Caco-2 (cell line): ENCODE measurements around the gene STEAP3. TPM values are rescaled to one million over a fixed set of nuclear protein-coding genes. Genes with fewer than 3 reads are reported as not detected.

ENCODE experiments used
- BruUV-seq: library from RNA; stranded (reverse); fragments of 400-500 nt; replicated peaks from 2 replicates; lab custom pipeline; 2021; lab: Mats Ljungman, UMichigan
- CTCF ChIA-PET: fragments of 300-600 bp; sonication (Branson Sonifier 250); formaldehyde crosslinking; loops from one replicate; lab custom pipeline; 2022; ENCODE audit warnings: antibody characterized with exemption; lab: Charles Lee
- POLR2A ChIA-PET: fragments of 300-600 bp; sonication (Branson Sonifier 250); formaldehyde crosslinking; loops from one replicate; lab custom pipeline; 2022; ENCODE audit warnings: antibody characterized with exemption; lab: Charles Lee
- DNase-seq, 2 experiments: peaks; one replicate each; pipeline versions ENCODE4 v3.0.0 to v3.0.0-alpha.2; 2020 to 2022
- H3K27me3 ChIP-seq: replicated peaks from 2 replicates; pipeline ENCODE4 v1.6.0; 2011; ENCODE audit warnings: low read length; ENCODE audit not compliant: control insufficient read depth, insufficient read depth
- H3K36me3 ChIP-seq: 2 replicates; pipeline ENCODE4 v1.5.1; 2011; ENCODE audit warnings: low read length; ENCODE audit not compliant: control insufficient read depth, insufficient read depth
- H3K4me1 ChIP-seq: fragments of 250-450 bp; sonication (Bioruptor Pico); 2 replicates; pipeline ENCODE4 v1.5.1; 2020; ENCODE audit warnings: mild to moderate bottlenecking
- H3K4me3 ChIP-seq: 2 replicates; pipeline ENCODE4 v1.5.1; 2011; ENCODE audit warnings: low read depth, mild to moderate bottlenecking, control low read depth, low read length
- H3K9me3 ChIP-seq: fragments of 250-450 bp; sonication (Bioruptor Pico); 2 replicates; pipeline ENCODE4 v1.5.1; 2020; ENCODE audit warnings: mild to moderate bottlenecking, moderate library complexity
- H3K27ac Mint-ChIP-seq: one replicate; pipeline ENCODE4 v1.8.0; 2022; ENCODE audit warnings: mixed read lengths; ENCODE audit not compliant: unreplicated experiment
- H3K27me3 Mint-ChIP-seq: one replicate; pipeline ENCODE4 v1.8.0; 2022; ENCODE audit warnings: mixed read lengths; ENCODE audit not compliant: insufficient read depth, unreplicated experiment
- H3K36me3 Mint-ChIP-seq: one replicate; pipeline ENCODE4 v1.8.0; 2022; ENCODE audit warnings: mild to moderate bottlenecking, mixed read lengths; ENCODE audit not compliant: insufficient read depth, unreplicated experiment
- H3K4me1 Mint-ChIP-seq: one replicate; pipeline ENCODE4 v1.8.0; 2022; ENCODE audit warnings: low read depth, mixed read lengths; ENCODE audit not compliant: unreplicated experiment
- H3K4me3 Mint-ChIP-seq: one replicate; pipeline ENCODE4 v1.8.0; 2022; ENCODE audit warnings: mild to moderate bottlenecking, moderate library complexity, mixed read lengths; ENCODE audit not compliant: unreplicated experiment
- H3K9me3 Mint-ChIP-seq: one replicate; pipeline ENCODE4 v1.8.0; 2022; ENCODE audit warnings: mixed read lengths; ENCODE audit not compliant: unreplicated experiment
- intact Hi-C: fragments of 100-400 bp; cut with micrococcal nuclease; formaldehyde crosslinking; loops from one replicate; pipeline ENCODE4 v1.10.0; 2022; ENCODE audit not compliant: unreplicated experiment
- total RNA-seq: library from RNA; stranded (reverse); gene quantifications from 2 replicates; pipeline ENCODE4 v1.2.3, GENCODE V29; 2022
- TF ChIP-seq, protein P1 (sequence below), 2 experiments: fragments of 200-600 bp in 1 of 2; IDR thresholded peaks; 1 replicate in 1 of 2; 2 replicates in 1 of 2; pipeline versions ENCODE4 v1.5.1 to v1.8.0; 2011 to 2022; ENCODE audit warnings: antibody characterized with exemption in 1 of 2, control low read depth in 1 of 2, inconsistent platforms in 1 of 2, low read depth in 1 of 2, low read length in 1 of 2, mild to moderate bottlenecking in 1 of 2, moderate library complexity in 1 of 2; ENCODE audit not compliant: insufficient read depth in 1 of 2, severe bottlenecking in 1 of 2, unreplicated experiment in 1 of 2

STEAP3 gene
- total RNA-seq, 1 experiment from 2014 or later, result 20.4 TPM

DNA sequence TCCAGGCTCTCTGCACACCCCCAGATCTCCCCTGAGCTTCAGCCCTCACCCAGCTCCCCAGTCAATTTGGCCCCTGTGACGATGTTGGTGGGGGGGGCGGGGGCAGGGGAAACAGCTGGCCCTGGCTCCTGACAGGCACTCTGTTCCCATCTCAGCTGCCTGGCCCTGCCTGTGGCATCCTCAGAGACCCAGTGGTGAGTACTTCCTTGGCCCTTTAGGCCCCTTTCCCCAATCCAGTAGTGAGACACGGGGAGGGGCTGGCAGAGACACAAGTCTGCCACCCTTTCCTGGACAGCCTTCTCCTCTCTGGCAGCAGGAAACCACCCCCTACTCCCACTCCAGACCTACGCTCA is 45.8 kb upstream of the STEAP3 start:
- no peak overlapping the region for H3K27ac Mint-ChIP-seq
- H3K36me3 Mint-ChIP-seq, result no peaks in the 10 kb centered on the region
- ChIA-PET POLR2A (no interaction called here), CTCF (interaction anchor here (0.5 kb wide), 1 partner anchor 519 kb away, joined by 4 read pairs; no protein-coding TSS in a partner anchor)
- Histone ChIP-seq H3K4me1 (no peaks in the 10 kb centered on the region), H3K4me3 (no peak overlapping the region), H3K9me3 (no peaks in the 10 kb centered on the region), H3K36me3 (no peaks in the 10 kb centered on the region), H3K27me3 (no peaks in the 10 kb centered on the region)
- intact Hi-C loops, result no loop called here
- H3K27me3 Mint-ChIP-seq, result no peaks in the 10 kb centered on the region
- no TSS peak for BruUV-seq
- no peaks in the 10 kb centered on the region for H3K9me3 Mint-ChIP-seq
- no peaks in the 10 kb centered on the region for H3K4me1 Mint-ChIP-seq
- DNase-seq, result no peak
- no peak overlapping the region for H3K4me3 Mint-ChIP-seq
- TF ChIP-seq, protein P1, sequence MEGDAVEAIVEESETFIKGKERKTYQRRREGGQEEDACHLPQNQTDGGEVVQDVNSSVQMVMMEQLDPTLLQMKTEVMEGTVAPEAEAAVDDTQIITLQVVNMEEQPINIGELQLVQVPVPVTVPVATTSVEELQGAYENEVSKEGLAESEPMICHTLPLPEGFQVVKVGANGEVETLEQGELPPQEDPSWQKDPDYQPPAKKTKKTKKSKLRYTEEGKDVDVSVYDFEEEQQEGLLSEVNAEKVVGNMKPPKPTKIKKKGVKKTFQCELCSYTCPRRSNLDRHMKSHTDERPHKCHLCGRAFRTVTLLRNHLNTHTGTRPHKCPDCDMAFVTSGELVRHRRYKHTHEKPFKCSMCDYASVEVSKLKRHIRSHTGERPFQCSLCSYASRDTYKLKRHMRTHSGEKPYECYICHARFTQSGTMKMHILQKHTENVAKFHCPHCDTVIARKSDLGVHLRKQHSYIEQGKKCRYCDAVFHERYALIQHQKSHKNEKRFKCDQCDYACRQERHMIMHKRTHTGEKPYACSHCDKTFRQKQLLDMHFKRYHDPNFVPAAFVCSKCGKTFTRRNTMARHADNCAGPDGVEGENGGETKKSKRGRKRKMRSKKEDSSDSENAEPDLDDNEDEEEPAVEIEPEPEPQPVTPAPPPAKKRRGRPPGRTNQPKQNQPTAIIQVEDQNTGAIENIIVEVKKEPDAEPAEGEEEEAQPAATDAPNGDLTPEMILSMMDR (IDR thresholded peaks at IDR 0.05; ENCODE audit: insufficient read depth in 1 of 2, low read depth in 1 of 2, low read length in 1 of 2, severe bottlenecking in 1 of 2, unreplicated experiment in 1 of 2), result no peak

DNA sequence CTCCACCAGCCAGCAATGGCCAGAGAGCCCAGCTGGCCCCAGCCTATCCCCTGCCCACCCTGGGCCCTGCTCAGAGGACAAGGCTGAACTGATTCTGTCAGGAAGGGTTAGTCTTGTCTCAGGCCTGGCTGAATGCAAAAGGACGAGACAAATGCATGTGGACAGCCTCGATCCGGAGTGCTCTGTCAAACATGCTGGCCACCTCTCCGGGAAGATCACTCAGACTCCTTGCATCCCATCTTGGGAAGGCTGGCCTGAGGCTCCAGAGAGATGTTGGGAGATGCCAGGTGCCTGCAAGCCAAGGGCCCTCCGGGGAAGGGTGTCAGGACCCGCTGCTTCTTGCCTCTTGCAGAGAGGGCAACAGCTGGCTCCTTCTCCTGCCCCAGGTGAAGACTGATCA is 44.9 kb upstream of the STEAP3 start:
- Mint-ChIP-seq H3K27me3 (no peaks in the 10 kb centered on the region), H3K27ac (no peak overlapping the region), H3K36me3 (no peaks in the 10 kb centered on the region), H3K9me3 (no peaks in the 10 kb centered on the region), H3K4me3 (no peak overlapping the region), H3K4me1 (no peaks in the 10 kb centered on the region)
- H3K9me3 ChIP-seq, result no peaks in the 10 kb centered on the region
- TF ChIP-seq, protein P1 (IDR thresholded peaks at IDR 0.05; ENCODE audit: insufficient read depth in 1 of 2, low read depth in 1 of 2, low read length in 1 of 2, severe bottlenecking in 1 of 2, unreplicated experiment in 1 of 2), result no peak
- no peaks in the 10 kb centered on the region for H3K36me3 ChIP-seq
- intact Hi-C loops, result no loop called here
- no peak for DNase-seq
- no peaks in the 10 kb centered on the region for H3K4me1 ChIP-seq
- CTCF ChIA-PET, result no interaction called here
- POLR2A ChIA-PET, result no interaction called here
- BruUV-seq, result no TSS peak
- no peaks in the 10 kb centered on the region for H3K27me3 ChIP-seq
- H3K4me3 ChIP-seq, result no peak overlapping the region

DNA sequence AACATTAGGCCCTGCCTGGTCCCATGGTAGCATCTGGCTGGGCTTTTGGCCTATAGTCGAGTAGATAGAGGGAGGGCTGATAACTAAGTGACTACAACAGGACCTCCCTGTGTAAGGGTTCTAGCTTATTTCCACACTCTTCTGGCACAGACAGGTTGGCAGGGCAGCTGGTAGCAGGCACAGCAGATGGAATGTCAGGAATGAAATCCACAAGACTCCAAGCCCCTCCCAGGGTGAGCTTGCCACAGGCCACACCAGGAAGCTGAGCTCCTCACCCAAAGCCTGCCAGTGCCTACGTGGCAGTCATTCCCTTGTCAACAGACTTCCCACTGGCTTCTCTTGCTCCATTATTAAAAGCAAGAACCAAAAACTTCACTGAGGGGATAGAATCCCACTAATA is 44.4 kb upstream of the STEAP3 start:
- CTCF ChIA-PET, result no interaction called here
- no peaks in the 10 kb centered on the region for H3K4me1 Mint-ChIP-seq
- no peak overlapping the region for H3K27ac Mint-ChIP-seq
- no TSS peak for BruUV-seq
- H3K9me3 Mint-ChIP-seq, result no peaks in the 10 kb centered on the region
- POLR2A ChIA-PET, result no interaction called here
- intact Hi-C loops, result no loop called here
- Histone ChIP-seq H3K27me3 (no peaks in the 10 kb centered on the region), H3K36me3 (no peaks in the 10 kb centered on the region), H3K4me3 (no peak overlapping the region), H3K9me3 (no peaks in the 10 kb centered on the region), H3K4me1 (no peaks in the 10 kb centered on the region)
- H3K36me3 Mint-ChIP-seq, result no peaks in the 10 kb centered on the region
- DNase-seq, result no peak
- TF ChIP-seq, protein P1 (IDR thresholded peaks at IDR 0.05; ENCODE audit: insufficient read depth in 1 of 2, low read depth in 1 of 2, low read length in 1 of 2, severe bottlenecking in 1 of 2, unreplicated experiment in 1 of 2), result no peak
- no peak overlapping the region for H3K4me3 Mint-ChIP-seq
- H3K27me3 Mint-ChIP-seq, result no peaks in the 10 kb centered on the region
